NCI-H1436 treated with DMSO at 0.1 percent for 48 hours (cell line): ENCODE data around the gene RCOR1.
"Not testable (repeated sequence)": the region's sequence is repeated elsewhere in the genome, so short reads cannot be mapped to it uniquely, and the experiment has no call there.

ENCODE experiments used
- DNase-seq: peaks from one replicate; lab custom pipeline; 2025; lab: John Stamatoyannopoulos, UW

The RCOR1 gene

DNA sequence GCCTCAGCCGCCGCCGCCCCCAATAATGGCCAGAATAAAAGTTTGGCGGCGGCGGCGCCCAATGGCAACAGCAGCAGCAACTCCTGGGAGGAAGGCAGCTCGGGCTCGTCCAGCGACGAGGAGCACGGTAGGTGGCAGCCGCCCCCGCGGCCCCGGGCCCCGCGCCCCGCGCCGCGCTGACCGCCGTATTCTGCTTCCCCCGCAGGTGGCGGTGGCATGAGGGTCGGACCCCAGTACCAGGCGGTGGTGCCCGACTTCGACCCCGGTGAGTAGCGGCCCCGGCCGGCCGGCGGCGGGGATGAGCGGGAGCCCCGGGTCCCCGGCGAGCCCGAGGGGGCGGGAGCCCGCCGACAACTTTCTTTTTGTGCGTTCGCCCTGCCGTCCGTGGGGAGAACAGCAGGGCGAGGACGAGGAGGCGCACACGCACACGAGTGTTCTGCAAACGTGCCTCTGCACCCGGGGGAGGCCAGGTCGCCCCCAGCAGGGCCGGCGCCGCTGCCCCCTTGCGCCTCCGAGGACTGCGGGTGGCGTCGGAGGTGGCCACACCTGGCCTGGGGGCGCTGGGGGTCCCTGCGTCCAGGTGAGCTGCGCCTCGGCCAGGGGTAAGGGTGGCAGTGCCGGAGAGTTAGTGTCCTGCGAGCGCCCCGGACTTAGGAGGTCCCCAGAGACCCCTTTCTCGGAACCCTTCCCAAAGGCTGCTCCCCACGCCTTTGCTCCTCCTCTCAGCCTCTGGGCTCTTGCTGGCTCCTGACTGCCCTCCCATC is 794 bp downstream of the RCOR1 start:
- DNase-seq = no peak

GRCh38 chr14:102593825-102594137 is 1.3 kb downstream of the RCOR1 start:
- DNase-seq = no peak

DNA sequence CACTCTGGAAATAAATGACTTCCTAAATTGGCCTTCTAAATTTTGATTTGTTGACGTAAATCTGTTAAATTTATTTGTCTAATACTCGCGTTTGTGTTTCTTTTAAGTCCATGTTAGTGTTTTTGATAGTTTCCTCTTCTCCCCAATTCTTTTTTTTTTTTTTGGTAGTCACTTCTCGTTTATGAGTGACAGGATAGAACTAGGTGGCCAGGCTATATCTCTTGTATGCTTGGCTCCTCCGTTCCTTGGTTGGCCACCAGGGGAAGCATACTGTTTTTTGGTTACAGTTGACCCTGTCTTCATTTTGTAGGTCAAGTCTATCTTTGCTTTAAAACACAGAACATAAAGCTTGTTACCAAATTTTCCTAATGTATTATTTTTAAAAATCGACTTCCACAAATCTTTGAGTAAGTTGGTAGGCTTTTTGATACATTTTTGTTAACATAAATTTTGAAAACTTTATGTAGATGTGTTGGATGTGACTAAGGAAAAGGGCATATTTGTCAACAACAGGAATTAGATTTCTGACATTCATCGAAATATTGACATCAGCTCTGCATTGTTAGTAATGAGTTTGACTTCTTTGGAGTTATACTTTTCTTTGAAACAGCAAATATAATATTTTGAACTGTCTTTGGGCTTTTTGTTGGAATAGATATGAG is 2.2 kb downstream of the RCOR1 start:
- DNase-seq = peak; percentile 15

- DNase-seq = no peak
Measured at GRCh38 chr14:102601378-102601925, 9.0 kb downstream of the RCOR1 start.

DNA sequence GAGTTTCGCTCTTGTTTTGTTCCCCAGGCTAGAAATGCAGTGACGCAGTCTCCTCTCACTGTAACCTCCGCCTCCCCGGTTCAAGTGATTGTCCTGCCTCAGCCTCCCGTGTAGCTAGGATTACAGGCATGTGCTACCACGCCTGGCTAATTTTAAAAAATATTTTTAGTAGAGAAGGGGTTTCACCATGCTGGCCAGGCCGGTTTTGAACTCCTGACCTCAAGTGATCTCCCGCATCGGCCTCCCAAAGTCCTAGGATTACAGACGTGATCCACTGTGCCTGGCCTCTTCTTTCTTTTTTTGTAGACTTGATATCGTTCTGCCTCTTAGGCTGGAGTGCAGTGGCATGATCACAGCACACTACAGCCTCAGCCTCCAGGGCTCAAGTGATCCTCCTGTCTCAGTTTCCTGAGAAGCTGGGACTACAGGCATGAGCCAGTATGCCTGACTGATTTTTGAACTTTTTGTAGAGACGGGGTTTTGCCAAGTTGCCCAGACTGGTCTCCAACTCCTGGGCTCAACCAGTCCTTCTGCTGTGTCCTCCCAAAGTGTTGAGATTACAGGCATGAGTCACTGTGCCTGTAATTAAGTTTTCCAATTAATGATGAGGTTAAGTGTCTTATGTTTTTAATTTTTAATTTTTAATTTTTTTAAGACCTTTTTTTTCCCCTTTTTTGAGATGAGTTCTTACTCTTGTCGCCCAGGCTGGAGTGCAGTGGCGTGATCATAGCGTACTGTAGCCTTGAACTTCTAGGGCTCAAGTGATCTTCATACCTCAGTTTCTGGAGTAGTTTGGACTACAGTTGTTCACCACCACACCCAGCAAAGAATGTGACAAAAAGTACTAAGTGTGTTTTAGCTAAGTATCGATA is 10.2 kb downstream of the RCOR1 start:
- DNase-seq = no peak

DNA sequence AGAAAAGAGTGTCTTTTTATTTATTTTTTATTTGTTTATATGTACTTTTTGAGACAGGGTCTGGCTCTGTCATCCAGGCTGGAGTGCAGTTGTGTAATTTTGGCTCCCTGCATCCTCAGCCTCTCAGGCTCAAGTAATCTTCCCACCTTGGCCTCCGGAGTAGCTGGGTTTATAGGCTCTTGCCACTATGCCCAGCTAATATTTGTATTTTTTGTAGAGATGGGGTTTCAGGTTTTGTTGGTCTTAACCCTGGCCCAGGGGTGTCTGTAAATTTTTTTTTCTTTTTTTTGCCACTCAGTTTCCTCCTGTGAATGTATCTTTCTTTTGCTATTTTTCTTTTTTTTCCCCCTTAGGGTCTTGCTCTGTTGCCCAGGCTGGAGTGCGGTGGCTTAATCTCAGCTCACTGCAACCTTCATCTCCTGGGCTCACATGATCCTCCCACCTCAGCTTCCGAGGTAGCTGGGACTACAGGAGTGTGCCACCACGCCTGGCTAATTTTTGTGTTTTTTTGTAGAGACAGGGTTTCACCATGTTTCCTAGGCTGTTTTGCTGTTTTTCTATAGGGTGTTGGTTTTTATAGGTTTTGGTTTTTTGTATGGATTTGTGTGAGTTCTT is 11.0 kb downstream of the RCOR1 start:
- no peak for DNase-seq

DNA sequence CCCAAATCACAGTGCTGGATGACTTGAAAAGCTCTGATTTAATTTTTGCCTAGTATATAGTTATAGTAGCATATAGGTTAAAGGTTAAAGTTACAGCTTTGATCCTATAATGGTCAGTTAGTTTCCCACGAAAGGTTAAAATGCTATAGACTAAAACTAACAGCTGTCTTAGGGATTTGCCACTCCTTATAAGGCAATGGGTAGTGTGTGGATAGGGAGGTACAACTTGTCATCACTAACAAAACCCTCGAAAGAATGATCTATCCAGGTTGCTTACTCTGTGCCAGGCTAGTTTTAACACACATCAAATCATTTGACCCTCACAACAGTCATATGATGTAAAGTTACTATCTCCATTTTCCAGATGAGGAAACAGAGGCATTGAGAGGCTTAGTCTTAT is 11.7 kb downstream of the RCOR1 start:
- DNase-seq = no peak

DNA sequence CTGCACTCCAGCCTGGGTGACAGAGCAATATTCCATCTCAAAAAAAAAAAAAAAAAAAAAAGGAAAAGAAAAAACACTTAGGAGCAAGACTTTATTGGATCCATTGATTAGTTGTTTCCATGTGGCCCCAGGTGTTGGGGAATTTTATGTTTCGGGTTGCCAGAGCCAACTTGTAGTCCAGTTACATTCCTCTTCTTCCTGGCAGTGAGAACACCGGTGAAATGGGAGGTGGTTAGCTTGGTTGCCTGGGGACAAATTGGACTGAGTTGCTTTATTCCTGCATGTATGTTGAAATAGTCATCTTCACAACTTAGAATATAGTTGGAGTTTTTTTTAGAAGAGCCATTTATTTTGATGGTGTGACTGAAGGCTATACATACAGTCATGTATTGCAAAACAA is 12.6 kb downstream of the RCOR1 start:
- DNase-seq = no peak

GRCh38 chr14:102606296-102606695 is 13.8 kb downstream of the RCOR1 start:
- DNase-seq = no peak

- DNase-seq = no peak
Measured at GRCh38 chr14:102608064-102608446, 15.6 kb downstream of the RCOR1 start.

GRCh38 chr14:102610968-102611811 is 18.7 kb downstream of the RCOR1 start:
- DNase-seq = no peak

DNA sequence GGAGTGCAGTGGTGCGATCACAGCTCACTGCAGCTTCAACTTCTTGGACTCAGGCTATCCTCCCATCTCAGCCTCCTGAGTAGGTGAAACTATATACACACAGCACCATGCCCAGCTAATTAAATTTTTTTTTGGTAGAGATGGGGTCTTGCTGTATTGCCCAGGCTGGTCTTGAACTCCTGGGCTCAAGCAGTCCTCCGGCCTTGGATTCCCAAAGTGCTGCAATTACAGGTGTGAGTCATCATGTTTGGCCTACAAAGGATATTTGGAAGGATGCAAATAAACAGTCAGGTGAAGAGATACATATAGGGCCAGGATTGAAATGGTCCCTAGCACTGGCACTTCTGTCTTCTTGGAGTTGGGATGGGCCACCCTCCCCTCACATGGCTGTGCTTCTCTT is 23.9 kb downstream of the RCOR1 start:
- no peak for DNase-seq

DNA sequence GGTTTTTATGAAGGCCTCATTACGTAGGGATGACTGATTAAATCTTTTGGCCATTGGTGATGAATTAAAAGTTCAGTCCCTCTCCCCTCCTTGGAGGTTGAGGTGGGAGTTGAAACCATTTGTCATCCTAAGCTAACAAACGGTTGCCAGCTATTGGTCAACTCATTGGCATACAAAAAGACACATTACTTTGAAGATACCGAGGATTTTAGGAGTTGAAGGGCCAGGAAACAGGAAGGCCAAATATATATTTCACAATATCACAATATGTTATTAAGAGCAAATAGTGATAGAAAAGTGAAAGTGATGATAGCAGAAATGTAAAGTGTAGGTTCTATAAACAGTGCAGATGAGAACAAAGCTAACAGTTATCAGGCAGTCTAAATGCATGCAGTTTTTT is 24.4 kb downstream of the RCOR1 start:
- no peak for DNase-seq

DNA sequence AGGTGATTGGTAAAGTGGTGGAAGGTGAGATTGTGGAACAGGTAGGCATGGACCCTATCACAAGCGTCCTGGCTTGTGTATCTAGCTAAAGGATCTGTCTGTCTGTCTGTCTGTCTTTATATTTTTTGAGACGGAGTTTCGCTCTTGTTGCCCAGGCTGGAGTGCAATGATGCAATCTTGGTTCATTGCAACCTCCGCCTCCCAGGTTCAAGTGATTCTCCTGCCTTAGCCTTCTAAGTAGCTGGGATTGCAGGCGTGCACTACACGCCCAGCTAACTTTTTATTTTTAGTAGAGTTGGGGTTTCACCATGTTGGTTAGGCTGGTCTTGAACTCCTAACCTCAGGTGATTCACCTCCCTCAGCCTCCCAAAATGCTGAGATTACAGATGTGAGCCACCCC is 26.6 kb downstream of the RCOR1 start:
- DNase-seq = not testable (repeated sequence)

- DNase-seq = no peak
Measured at GRCh38 chr14:102620413-102620812, 28.0 kb downstream of the RCOR1 start.

- no peak for DNase-seq
Measured at GRCh38 chr14:102622262-102622885, 29.9 kb downstream of the RCOR1 start.

GRCh38 chr14:102624666-102625065 is 32.2 kb downstream of the RCOR1 start:
- DNase-seq = no peak

- DNase-seq = no peak
Measured at GRCh38 chr14:102625564-102626296, 33.3 kb downstream of the RCOR1 start.

- DNase-seq = no peak
Measured at GRCh38 chr14:102626530-102626929, 34.1 kb downstream of the RCOR1 start.

DNA sequence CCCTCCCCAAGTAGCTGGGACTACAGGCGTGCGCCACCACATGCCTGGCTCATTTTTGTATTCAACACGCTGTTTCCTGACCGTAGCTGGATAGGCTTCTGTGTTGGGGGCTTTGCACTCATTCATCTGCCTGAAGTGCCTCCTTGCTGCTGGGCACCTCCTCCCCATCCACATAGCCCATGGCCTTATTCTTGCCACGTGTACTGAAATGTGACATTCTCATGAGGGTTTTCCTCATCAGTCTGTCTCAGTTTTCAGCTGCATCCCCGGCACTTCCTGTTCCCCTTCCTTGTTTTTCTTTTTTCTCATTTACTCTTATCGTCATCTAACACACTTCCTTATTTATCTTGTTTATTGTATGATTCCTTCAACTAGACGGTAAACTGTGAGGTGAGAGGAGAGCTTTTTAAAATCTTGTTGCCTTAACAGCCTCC is 36.6 kb downstream of the RCOR1 start:
- DNase-seq = no peak
